Thyroid gland (tissue), 4 donors: ENCODE data around the gene TNS3.

Experiments used
- CTCF ChIP-seq, 6 experiments: fragments of 200-600 bp in 3 of 6; fragments of 450-650 bp in 3 of 6; sonication (generic) in 3 of 6; IDR thresholded peaks; one replicate each; pipeline ENCODE4 v1.5.1; 2016 to 2019; ENCODE audit warnings: antibody characterized with exemption in 6 of 6, mild to moderate bottlenecking in 2 of 6, inconsistent platforms in 1 of 6, moderate library complexity in 1 of 6
- POLR2A ChIP-seq, 2 donors: fragments of 450-650 bp; IDR thresholded peaks; one replicate each; pipeline ENCODE4 v1.6.1; 2017; ENCODE audit warnings: antibody characterized with exemption in 2 of 2, mild to moderate bottlenecking in 2 of 2, moderate library complexity in 1 of 2

GRCh38 chr7:47483604-47484273 lies 98.2 kb downstream of the TNS3 start:
- TF ChIP-seq CTCF (IDR thresholded peaks at IDR 0.05): no peak
- TF ChIP-seq POLR2A (IDR thresholded peaks at IDR 0.05): no peak
